Neural progenitor cell (in vitro differentiated cells): ENCODE measurements around the gene YIF1B. TPM values are rescaled to one million over a fixed set of nuclear protein-coding genes. Genes with fewer than 3 reads are reported as not detected.
A peak's percentile ranks its signal among the peaks of the same experiment; 100 is the strongest.

ENCODE experiments used
- DNase-seq: peaks from one replicate; pipeline ENCODE4 v3.0.0-alpha.2; 2016; ENCODE audit warnings: low spot score
- H2AFZ ChIP-seq: fragments of 200-600 bp; sonication (generic); replicated peaks from 2 replicates; pipeline ENCODE4 v1.6.1; 2016; ENCODE audit warnings: antibody characterized with exemption
- H3F3A ChIP-seq: fragments of 200-600 bp; sonication (generic); 2 replicates; pipeline ENCODE4 v1.6.1; 2016; ENCODE audit warnings: antibody characterized with exemption, low read depth
- H3K27ac ChIP-seq: fragments of 200-600 bp; sonication (generic); 2 replicates; pipeline ENCODE4 v1.5.1; 2016; ENCODE audit warnings: mild to moderate bottlenecking
- H3K27me3 ChIP-seq: fragments of 200-600 bp; sonication (generic); 2 replicates; pipeline ENCODE4 v1.6.1; 2016; ENCODE audit warnings: mild to moderate bottlenecking, moderate library complexity
- H3K36me3 ChIP-seq: fragments of 200-600 bp; sonication (generic); 2 replicates; pipeline ENCODE4 v1.5.1; 2016
- H3K4me1 ChIP-seq: fragments of 200-600 bp; sonication (generic); 2 replicates; pipeline ENCODE4 v1.6.1; 2016; ENCODE audit warnings: mixed run types
- H3K4me2 ChIP-seq: fragments of 200-600 bp; sonication (generic); 2 replicates; pipeline ENCODE4 v1.6.1; 2016
- H3K4me3 ChIP-seq: fragments of 200-600 bp; sonication (generic); 2 replicates; pipeline ENCODE4 v1.5.1; 2016
- H3K79me2 ChIP-seq: fragments of 200-600 bp; sonication (generic); 2 replicates; pipeline ENCODE4 v1.6.1; 2016; ENCODE audit warnings: low read depth
- H3K9ac ChIP-seq: fragments of 200-600 bp; sonication (generic); 2 replicates; pipeline ENCODE4 v1.6.1; 2016
- H3K9me3 ChIP-seq: fragments of 200-600 bp; sonication (generic); 2 replicates; pipeline ENCODE4 v1.5.1; 2016; ENCODE audit warnings: low read depth
- H4K20me1 ChIP-seq: fragments of 200-600 bp; sonication (generic); 2 replicates; pipeline ENCODE4 v1.6.1; 2016; ENCODE audit warnings: low read depth
- H3K27ac Mint-ChIP-seq: 3 replicates; pipeline ENCODE4 v1.8.0; 2021; ENCODE audit warnings: mixed read lengths
- H3K27me3 Mint-ChIP-seq: 2 replicates; pipeline ENCODE4 v1.8.0; 2022; ENCODE audit warnings: low read depth, mild to moderate bottlenecking, inconsistent platforms, moderate library complexity, mixed read lengths; ENCODE audit not compliant: insufficient read depth
- H3K36me3 Mint-ChIP-seq: 3 replicates; pipeline ENCODE4 v1.8.0; 2021; ENCODE audit warnings: mixed read lengths
- H3K4me1 Mint-ChIP-seq: 3 replicates; pipeline ENCODE4 v1.8.0; 2021; ENCODE audit warnings: mixed read lengths
- H3K4me3 Mint-ChIP-seq: 3 replicates; pipeline ENCODE4 v1.8.0; 2021; ENCODE audit warnings: mild to moderate bottlenecking, moderate library complexity, mixed read lengths
- H3K9me3 Mint-ChIP-seq: 3 replicates; pipeline ENCODE4 v1.8.0; 2020; ENCODE audit warnings: mixed read lengths
- EZH2 ChIP-seq: fragments of 200-600 bp; sonication (generic); IDR thresholded peaks from 2 replicates; pipeline ENCODE4 v1.6.1; 2017; ENCODE audit warnings: antibody characterized with exemption, mild to moderate bottlenecking, moderate library complexity
- EZH2phosphoT487 ChIP-seq: fragments of 200-600 bp; sonication (generic); IDR thresholded peaks from 2 replicates; pipeline ENCODE4 v1.6.1; 2017; ENCODE audit warnings: antibody characterized with exemption
- small RNA-seq: library from RNA; depleted of rRNA; stranded (forward); fragments of <200 nt; gene quantifications from one replicate; pipeline ENCODE3, GENCODE V24; 2015
- total RNA-seq: library from RNA; depleted of rRNA; stranded (reverse); fragments of >200 nt; gene quantifications from 2 replicates; pipeline ENCODE4 v1.2.3, GENCODE V29; 2015; ENCODE audit warnings: low replicate concordance
- TF ChIP-seq, protein P1 (sequence below): fragments of 200-600 bp; sonication (generic); IDR thresholded peaks from 2 replicates; pipeline ENCODE4 v1.5.1; 2017; ENCODE audit warnings: antibody characterized with exemption, mild to moderate bottlenecking

The YIF1B gene
- total RNA-seq, 1 donor from 2014 or later = 38.1 TPM

DNA sequence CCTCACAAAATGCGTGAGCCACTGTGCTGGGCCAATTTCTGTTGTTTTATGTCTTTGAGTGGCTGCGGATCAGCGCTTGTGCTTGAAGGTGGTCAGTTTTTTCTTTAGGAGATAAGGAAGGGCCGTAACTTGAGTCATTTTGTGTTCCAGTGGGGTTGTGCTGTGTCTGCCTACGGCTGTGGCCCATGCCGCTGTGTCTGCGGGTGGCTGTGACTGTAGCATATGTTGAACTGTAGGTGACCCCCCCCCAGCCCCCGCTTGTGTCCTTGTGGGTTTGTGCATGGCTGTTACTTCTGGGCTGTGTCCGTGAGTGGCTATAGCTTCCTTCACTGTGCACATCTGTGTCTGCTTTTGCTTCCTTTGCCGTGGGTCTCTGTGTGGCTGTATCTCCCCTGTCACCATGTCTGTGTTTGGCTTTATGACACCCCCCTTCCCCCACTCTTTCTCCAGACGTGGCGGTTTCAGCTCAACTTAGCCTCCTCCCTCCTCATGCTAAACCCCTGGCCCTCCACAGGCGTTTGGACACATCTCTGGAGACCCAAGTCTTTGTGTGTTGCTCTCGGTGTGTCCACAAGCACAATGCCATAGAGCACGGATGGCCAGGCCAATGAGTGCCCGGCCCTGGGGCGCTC is 60.2 kb downstream of the YIF1B start:
- H3F3A ChIP-seq = peaks cover 37% of the 10 kb centered on the region
- no peak for TF ChIP-seq EZH2
- no peak for TF ChIP-seq EZH2phosphoT487
- TF ChIP-seq, protein P1, sequence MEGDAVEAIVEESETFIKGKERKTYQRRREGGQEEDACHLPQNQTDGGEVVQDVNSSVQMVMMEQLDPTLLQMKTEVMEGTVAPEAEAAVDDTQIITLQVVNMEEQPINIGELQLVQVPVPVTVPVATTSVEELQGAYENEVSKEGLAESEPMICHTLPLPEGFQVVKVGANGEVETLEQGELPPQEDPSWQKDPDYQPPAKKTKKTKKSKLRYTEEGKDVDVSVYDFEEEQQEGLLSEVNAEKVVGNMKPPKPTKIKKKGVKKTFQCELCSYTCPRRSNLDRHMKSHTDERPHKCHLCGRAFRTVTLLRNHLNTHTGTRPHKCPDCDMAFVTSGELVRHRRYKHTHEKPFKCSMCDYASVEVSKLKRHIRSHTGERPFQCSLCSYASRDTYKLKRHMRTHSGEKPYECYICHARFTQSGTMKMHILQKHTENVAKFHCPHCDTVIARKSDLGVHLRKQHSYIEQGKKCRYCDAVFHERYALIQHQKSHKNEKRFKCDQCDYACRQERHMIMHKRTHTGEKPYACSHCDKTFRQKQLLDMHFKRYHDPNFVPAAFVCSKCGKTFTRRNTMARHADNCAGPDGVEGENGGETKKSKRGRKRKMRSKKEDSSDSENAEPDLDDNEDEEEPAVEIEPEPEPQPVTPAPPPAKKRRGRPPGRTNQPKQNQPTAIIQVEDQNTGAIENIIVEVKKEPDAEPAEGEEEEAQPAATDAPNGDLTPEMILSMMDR = no peak
- no peaks in the 10 kb centered on the region for H3K36me3 ChIP-seq
- peak overlapping the region; percentile 73 for H3K4me2 ChIP-seq
- no peaks in the 10 kb centered on the region for H3K9me3 Mint-ChIP-seq
- H2AFZ ChIP-seq = peak overlapping the region; percentile 30
- H3K9me3 ChIP-seq = no peaks in the 10 kb centered on the region
- no peaks in the 10 kb centered on the region for H3K36me3 Mint-ChIP-seq
- DNase-seq = peak; percentile 46
- no peaks in the 10 kb centered on the region for H3K79me2 ChIP-seq
- peaks cover 21% of the 10 kb centered on the region for H3K27me3 ChIP-seq
- no peak overlapping the region for H3K27ac ChIP-seq
- H3K4me1 ChIP-seq = peaks cover 28% of the 10 kb centered on the region
- peak overlapping the region; percentile 46 for H3K4me3 ChIP-seq
- H3K4me3 Mint-ChIP-seq = peak overlapping the region; percentile 56
- H3K27ac Mint-ChIP-seq = no peak overlapping the region
- H4K20me1 ChIP-seq = no peaks in the 10 kb centered on the region
- H3K27me3 Mint-ChIP-seq = peaks cover 16% of the 10 kb centered on the region
- H3K9ac ChIP-seq = no peak overlapping the region
- peaks cover 31% of the 10 kb centered on the region for H3K4me1 Mint-ChIP-seq

DNA sequence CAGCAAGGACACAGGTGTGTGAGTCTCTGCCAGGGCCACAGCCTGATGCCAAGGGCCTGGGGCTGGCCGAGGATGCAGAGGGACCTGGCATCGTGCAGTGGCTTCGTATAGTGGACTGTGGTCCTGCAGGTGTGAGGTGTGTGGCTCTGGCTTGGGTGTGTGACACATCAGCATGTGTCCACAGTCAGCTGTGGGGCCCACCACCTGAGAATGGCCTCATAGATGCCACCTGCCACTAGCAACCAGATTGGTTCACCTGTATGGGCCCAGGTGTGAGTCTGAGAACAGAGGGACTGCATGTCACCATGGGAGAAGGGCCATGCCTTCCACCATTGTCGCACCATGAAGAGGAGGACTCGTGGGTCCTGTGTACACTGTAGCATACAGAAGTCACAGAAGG is 62.0 kb downstream of the YIF1B start:
- DNase-seq = no peak
- TF ChIP-seq EZH2phosphoT487 (no peak), EZH2 (no peak)
- TF ChIP-seq, protein P1 = no peak
- Histone ChIP-seq H2AFZ (no peak overlapping the region), H3K9me3 (no peaks in the 10 kb centered on the region), H4K20me1 (no peaks in the 10 kb centered on the region), H3K79me2 (no peaks in the 10 kb centered on the region), H3K4me2 (no peak overlapping the region), H3K36me3 (no peaks in the 10 kb centered on the region), H3K4me1 (peaks cover 28% of the 10 kb centered on the region), H3K27me3 (peaks cover 21% of the 10 kb centered on the region), H3F3A (peaks cover 38% of the 10 kb centered on the region), H3K9ac (no peak overlapping the region), H3K27ac (no peak overlapping the region), H3K4me3 (no peak overlapping the region)
- Mint-ChIP-seq H3K27me3 (peaks cover 19% of the 10 kb centered on the region), H3K36me3 (no peaks in the 10 kb centered on the region), H3K4me1 (peaks cover 33% of the 10 kb centered on the region), H3K9me3 (no peaks in the 10 kb centered on the region), H3K4me3 (no peak overlapping the region), H3K27ac (no peak overlapping the region)

Small RNA genes within 50 kb of the gene (small RNA-seq; reads per million reads assigned to genes)
- not detected for gene RF00019

Other genes with a start within 250 kb of the YIF1B start
- gene DPF1, start 91.7 kb downstream of the YIF1B start, total RNA-seq = 3.4 and 6.5 TPM in 2 replicates
- gene PPP1R14A, start 59.6 kb downstream of the YIF1B start, total RNA-seq = 2.0 and 4.2 TPM in 2 replicates
- 71.0 and 177 TPM in 2 replicates for gene SPINT2, start 51.4 kb downstream of the YIF1B start, total RNA-seq
- gene C19orf33, start 11.7 kb downstream of the YIF1B start, total RNA-seq = not detected in 2 replicates
- 0.92 and 2.5 TPM in 2 replicates for gene KCNK6, start 3.9 kb upstream of the YIF1B start, total RNA-seq
- gene CATSPERG, start 19.9 kb upstream of the YIF1B start, total RNA-seq = 1.4 and 5.5 TPM in 2 replicates
- gene PSMD8, start 58.6 kb upstream of the YIF1B start, total RNA-seq = 119 and 196 TPM in 2 replicates
- gene GGN, start 72.1 kb upstream of the YIF1B start, total RNA-seq = 1.0 TPM in 1 of 2 replicates, not detected in the other
- 0.99 and 4.6 TPM in 2 replicates for gene SPRED3, start 72.8 kb upstream of the YIF1B start, total RNA-seq
- gene FAM98C, start 87.1 kb upstream of the YIF1B start, total RNA-seq = 3.5 and 13.2 TPM in 2 replicates
- gene RASGRP4, start 110.3 kb upstream of the YIF1B start, total RNA-seq = 0.09 TPM in 1 of 2 replicates, not detected in the other
- 0.60 and 2.2 TPM in 2 replicates for gene RYR1, start 117.7 kb upstream of the YIF1B start, total RNA-seq